ENCODE data around the gene COMMD2.

COMMD2 gene

GRCh38 chr3:149727656-149728055 lies 24.6 kb downstream of the COMMD2 start:
- Histone ChIP-seq H3K36me3 (ENCODE audit: control insufficient read depth, insufficient read depth, low read length) (no peaks in the 10 kb centered on the region), H3K9me3 (ENCODE audit: control insufficient read depth, low read length) (no peaks in the 10 kb centered on the region)
- WGBS, 2 experiments (ENCODE audit: insufficient coverage in 2 of 2): 100% methylated on average over 2 of the region's 2 CpGs

GRCh38 chr3:149726716-149727407 lies 25.4 kb downstream of the COMMD2 start:
- Histone ChIP-seq H3K9me3 (ENCODE audit: control insufficient read depth, low read length) (no peaks in the 10 kb centered on the region), H3K27ac (ENCODE audit: low read depth, low read length, severe bottlenecking) (no peak overlapping the region), H3K36me3 (ENCODE audit: control insufficient read depth, insufficient read depth, low read length) (no peaks in the 10 kb centered on the region), H3K4me1 (ENCODE audit: control insufficient read depth, insufficient read depth, low read length, poor library complexity, severe bottlenecking) (no peaks in the 10 kb centered on the region), H3K4me3 (ENCODE audit: extremely low read depth, insufficient read depth, low read length, poor library complexity, severe bottlenecking) (no peak overlapping the region)
- 100% methylated on average over 1 of the region's 2 CpGs for WGBS, 2 experiments (ENCODE audit: insufficient coverage in 2 of 2)

More at GRCh38 chr3:149727656-149728055, 24.6 kb downstream of the COMMD2 start:
- no peak overlapping the region for H3K4me3 ChIP-seq (ENCODE audit: extremely low read depth, insufficient read depth, low read length, poor library complexity, severe bottlenecking)
- no peak overlapping the region for H3K27ac ChIP-seq (ENCODE audit: low read depth, low read length, severe bottlenecking)
- peaks cover 4% of the 10 kb centered on the region for H3K4me1 ChIP-seq (ENCODE audit: control insufficient read depth, insufficient read depth, low read length, poor library complexity, severe bottlenecking)

GRCh38 chr3:149723781-149724180 lies 28.5 kb downstream of the COMMD2 start:
- Histone ChIP-seq H3K27ac (ENCODE audit: low read depth, low read length, severe bottlenecking) (no peak overlapping the region), H3K9me3 (ENCODE audit: control insufficient read depth, low read length) (no peaks in the 10 kb centered on the region), H3K4me1 (ENCODE audit: control insufficient read depth, insufficient read depth, low read length, poor library complexity, severe bottlenecking) (no peaks in the 10 kb centered on the region), H3K4me3 (ENCODE audit: extremely low read depth, insufficient read depth, low read length, poor library complexity, severe bottlenecking) (no peak overlapping the region), H3K36me3 (ENCODE audit: control insufficient read depth, insufficient read depth, low read length) (no peaks in the 10 kb centered on the region)

GRCh38 chr3:149720918-149721317 lies 31.4 kb downstream of the COMMD2 start:
- no peak overlapping the region for H3K27ac ChIP-seq (ENCODE audit: low read depth, low read length, severe bottlenecking)
- no peaks in the 10 kb centered on the region for H3K4me1 ChIP-seq (ENCODE audit: control insufficient read depth, insufficient read depth, low read length, poor library complexity, severe bottlenecking)
- 86% methylated on average over 1 of the region's 2 CpGs; no CpG with 5 or more reads in 1 of the 2 experiments for WGBS, 2 experiments (ENCODE audit: insufficient coverage in 2 of 2)
- no peaks in the 10 kb centered on the region for H3K36me3 ChIP-seq (ENCODE audit: control insufficient read depth, insufficient read depth, low read length)
- no peaks in the 10 kb centered on the region for H3K9me3 ChIP-seq (ENCODE audit: control insufficient read depth, low read length)
- no peak overlapping the region for H3K4me3 ChIP-seq (ENCODE audit: extremely low read depth, insufficient read depth, low read length, poor library complexity, severe bottlenecking)

GRCh38 chr3:149717391-149718056 lies 34.8 kb downstream of the COMMD2 start:
- H3K4me3 ChIP-seq (ENCODE audit: extremely low read depth, insufficient read depth, low read length, poor library complexity, severe bottlenecking): no peak overlapping the region
- no peaks in the 10 kb centered on the region for H3K36me3 ChIP-seq (ENCODE audit: control insufficient read depth, insufficient read depth, low read length)
- H3K9me3 ChIP-seq (ENCODE audit: control insufficient read depth, low read length): no peaks in the 10 kb centered on the region
- no peak overlapping the region for H3K27ac ChIP-seq (ENCODE audit: low read depth, low read length, severe bottlenecking)
- H3K4me1 ChIP-seq (ENCODE audit: control insufficient read depth, insufficient read depth, low read length, poor library complexity, severe bottlenecking): no peaks in the 10 kb centered on the region
- WGBS, 2 experiments (ENCODE audit: insufficient coverage in 2 of 2): 14 to 38% methylated on average over 1 to 2 of the region's 2 CpGs

GRCh38 chr3:149716984-149717383 lies 35.3 kb downstream of the COMMD2 start:
- 83 to 95% methylated on average over 3 of the region's 6 CpGs for WGBS, 2 experiments (ENCODE audit: insufficient coverage in 2 of 2)
- no peaks in the 10 kb centered on the region for H3K9me3 ChIP-seq (ENCODE audit: control insufficient read depth, low read length)
- no peak overlapping the region for H3K27ac ChIP-seq (ENCODE audit: low read depth, low read length, severe bottlenecking)
- H3K4me1 ChIP-seq (ENCODE audit: control insufficient read depth, insufficient read depth, low read length, poor library complexity, severe bottlenecking): no peaks in the 10 kb centered on the region
- H3K4me3 ChIP-seq (ENCODE audit: extremely low read depth, insufficient read depth, low read length, poor library complexity, severe bottlenecking): no peak overlapping the region
- H3K36me3 ChIP-seq (ENCODE audit: control insufficient read depth, insufficient read depth, low read length): no peaks in the 10 kb centered on the region

GRCh38 chr3:149715247-149715646 lies 37.0 kb downstream of the COMMD2 start:
- no peak overlapping the region for H3K27ac ChIP-seq (ENCODE audit: low read depth, low read length, severe bottlenecking)
- H3K4me1 ChIP-seq (ENCODE audit: control insufficient read depth, insufficient read depth, low read length, poor library complexity, severe bottlenecking): no peaks in the 10 kb centered on the region
- H3K36me3 ChIP-seq (ENCODE audit: control insufficient read depth, insufficient read depth, low read length): no peaks in the 10 kb centered on the region
- no peaks in the 10 kb centered on the region for H3K9me3 ChIP-seq (ENCODE audit: control insufficient read depth, low read length)
- no peak overlapping the region for H3K4me3 ChIP-seq (ENCODE audit: extremely low read depth, insufficient read depth, low read length, poor library complexity, severe bottlenecking)
- WGBS, 2 experiments (ENCODE audit: insufficient coverage in 2 of 2): 93 to 96% methylated on average over 11 of the region's 13 CpGs

- Histone ChIP-seq H3K36me3 (ENCODE audit: control insufficient read depth, insufficient read depth, low read length) (no peaks in the 10 kb centered on the region), H3K27ac (ENCODE audit: low read depth, low read length, severe bottlenecking) (no peak overlapping the region), H3K9me3 (ENCODE audit: control insufficient read depth, low read length) (no peaks in the 10 kb centered on the region), H3K4me1 (ENCODE audit: control insufficient read depth, insufficient read depth, low read length, poor library complexity, severe bottlenecking) (no peaks in the 10 kb centered on the region), H3K4me3 (ENCODE audit: extremely low read depth, insufficient read depth, low read length, poor library complexity, severe bottlenecking) (no peak overlapping the region)
- 94% methylated on average over 37 to 38 of the region's 38 CpGs for WGBS, 2 experiments (ENCODE audit: insufficient coverage in 2 of 2)
Measured at GRCh38 chr3:149713730-149714654, 38.3 kb downstream of the COMMD2 start.

GRCh38 chr3:149706905-149707304 lies 45.4 kb downstream of the COMMD2 start:
- no peaks in the 10 kb centered on the region for H3K9me3 ChIP-seq (ENCODE audit: control insufficient read depth, low read length)
- H3K27ac ChIP-seq (ENCODE audit: low read depth, low read length, severe bottlenecking): no peak overlapping the region
- WGBS, 2 experiments (ENCODE audit: insufficient coverage in 2 of 2): 80 to 83% methylated on average over 1 to 2 of the region's 3 CpGs
- H3K36me3 ChIP-seq (ENCODE audit: control insufficient read depth, insufficient read depth, low read length): no peaks in the 10 kb centered on the region
- no peak overlapping the region for H3K4me3 ChIP-seq (ENCODE audit: extremely low read depth, insufficient read depth, low read length, poor library complexity, severe bottlenecking)
- H3K4me1 ChIP-seq (ENCODE audit: control insufficient read depth, insufficient read depth, low read length, poor library complexity, severe bottlenecking): peaks cover 9% of the 10 kb centered on the region

- no peak overlapping the region for H3K27ac ChIP-seq (ENCODE audit: low read depth, low read length, severe bottlenecking)
- H3K4me1 ChIP-seq (ENCODE audit: control insufficient read depth, insufficient read depth, low read length, poor library complexity, severe bottlenecking): peaks cover 11% of the 10 kb centered on the region
- H3K36me3 ChIP-seq (ENCODE audit: control insufficient read depth, insufficient read depth, low read length): no peaks in the 10 kb centered on the region
- no peaks in the 10 kb centered on the region for H3K9me3 ChIP-seq (ENCODE audit: control insufficient read depth, low read length)
- H3K4me3 ChIP-seq (ENCODE audit: extremely low read depth, insufficient read depth, low read length, poor library complexity, severe bottlenecking): no peak overlapping the region
Measured at GRCh38 chr3:149705416-149705815, 46.9 kb downstream of the COMMD2 start.

All from mesodermal cell (in vitro differentiated cells).